Fibroblast of skin of left biceps (primary cell): ENCODE data around the gene ABR.

Experiments
- DNase-seq, 2 experiments: peaks; one replicate each; pipeline ENCODE4 v3.0.0-alpha.2; 2013; ENCODE audit warnings: low read depth in 2 of 2

ABR gene

GRCh38 chr17:1179818-1180742 lies at the start of gene ABR:
Gene ABR (minus strand): TSS chr17:1179981. CDS start chr17:1179727, 254 bp downstream.
- no peak for DNase-seq

GRCh38 chr17:1229349-1229899 lies 49.6 kb upstream of the ABR start:
- no peak for DNase-seq

GRCh38 chr17:1228781-1229348 lies 49.1 kb upstream of the ABR start:
- no peak for DNase-seq

- DNase-seq = no peak
Observed at GRCh38 chr17:1227917-1228780, 48.4 kb upstream of the ABR start.

GRCh38 chr17:1227365-1227764 lies 47.6 kb upstream of the ABR start:
- no peak for DNase-seq

GRCh38 chr17:1226308-1226707 lies 46.5 kb upstream of the ABR start:
- no peak for DNase-seq

GRCh38 chr17:1224330-1224729 lies 44.5 kb upstream of the ABR start:
- no peak for DNase-seq

GRCh38 chr17:1223662-1224061 lies 43.9 kb upstream of the ABR start:
- no peak for DNase-seq

- DNase-seq = no peak
Observed at GRCh38 chr17:1222321-1222720, 42.5 kb upstream of the ABR start.

GRCh38 chr17:1221209-1221608 lies 41.4 kb upstream of the ABR start:
- DNase-seq = no peak

- no peak for DNase-seq
Observed at GRCh38 chr17:1220346-1220745, 40.6 kb upstream of the ABR start.

- no peak for DNase-seq
Observed at GRCh38 chr17:1217089-1217385, 37.3 kb upstream of the ABR start.

- no peak for DNase-seq
Observed at GRCh38 chr17:1216217-1217088, 36.7 kb upstream of the ABR start.

GRCh38 chr17:1212946-1213345 lies 33.2 kb upstream of the ABR start:
- no peak for DNase-seq

GRCh38 chr17:1211287-1211686 lies 31.5 kb upstream of the ABR start:
- DNase-seq = no peak

- DNase-seq = no peak
Observed at GRCh38 chr17:1208966-1209365, 29.2 kb upstream of the ABR start.

GRCh38 chr17:1206026-1206777 lies 26.4 kb upstream of the ABR start:
- DNase-seq = no peak

- DNase-seq = no peak
Observed at GRCh38 chr17:1203967-1204291, 24.1 kb upstream of the ABR start.

GRCh38 chr17:1203111-1203966 lies 23.6 kb upstream of the ABR start:
- no peak for DNase-seq

GRCh38 chr17:1202291-1202690 lies 22.5 kb upstream of the ABR start:
- no peak for DNase-seq
